Measurements from ENCODE around the gene RAET1G.
"Not testable (repeated sequence)": the region's sequence is repeated elsewhere in the genome, so short reads cannot be mapped to it uniquely, and the experiment has no call there.

Gene RAET1G

GRCh38 chr6:149935246-149935645 lies 12.3 kb upstream of the RAET1G start:
- DNase-seq (ENCODE audit: low read depth in 2 of 3, low spot score in 2 of 3): no peak

GRCh38 chr6:149934249-149935156 lies 11.6 kb upstream of the RAET1G start:
- DNase-seq (ENCODE audit: low read depth in 2 of 3, low spot score in 2 of 3): peak in 1 of 3 experiments; percentile 46

- DNase-seq (ENCODE audit: low read depth in 2 of 3, low spot score in 2 of 3): no peak
Observed at GRCh38 chr6:149933461-149933860, 10.5 kb upstream of the RAET1G start.

GRCh38 chr6:149933036-149933435 lies 10.1 kb upstream of the RAET1G start:
- DNase-seq (ENCODE audit: low read depth in 2 of 3, low spot score in 2 of 3): no peak

- DNase-seq (ENCODE audit: low read depth in 2 of 3, low spot score in 2 of 3): no peak
Observed at GRCh38 chr6:149931501-149931900, 8.6 kb upstream of the RAET1G start.

GRCh38 chr6:149929422-149929821 lies 6.5 kb upstream of the RAET1G start:
- no peak for DNase-seq (ENCODE audit: low read depth in 2 of 3, low spot score in 2 of 3)

- DNase-seq (ENCODE audit: low read depth in 2 of 3, low spot score in 2 of 3): not testable (repeated sequence)
Observed at GRCh38 chr6:149927025-149927424, 4.1 kb upstream of the RAET1G start.

- DNase-seq (ENCODE audit: low read depth in 2 of 3, low spot score in 2 of 3): peak in 2 of 3 experiments; percentile 52 to 55
Observed at GRCh38 chr6:149925974-149926777, 3.3 kb upstream of the RAET1G start.

GRCh38 chr6:149925253-149925973 lies 2.5 kb upstream of the RAET1G start:
- no peak for DNase-seq (ENCODE audit: low read depth in 2 of 3, low spot score in 2 of 3)

GRCh38 chr6:149924933-149925252 lies 2.0 kb upstream of the RAET1G start:
- no peak for DNase-seq (ENCODE audit: low read depth in 2 of 3, low spot score in 2 of 3)

GRCh38 chr6:149924206-149924932 lies 1.4 kb upstream of the RAET1G start:
- no peak for DNase-seq (ENCODE audit: low read depth in 2 of 3, low spot score in 2 of 3)

GRCh38 chr6:149923327-149923986 lies 536 bp upstream of the RAET1G start:
- no peak for DNase-seq (ENCODE audit: low read depth in 2 of 3, low spot score in 2 of 3)

GRCh38 chr6:149922091-149922490 lies 830 bp downstream of the RAET1G start:
- DNase-seq (ENCODE audit: low read depth in 2 of 3, low spot score in 2 of 3): not testable (repeated sequence)

GRCh38 chr6:149921361-149921760 lies 1.6 kb downstream of the RAET1G start:
- DNase-seq (ENCODE audit: low read depth in 2 of 3, low spot score in 2 of 3): no peak

GRCh38 chr6:149919834-149920225 lies 3.1 kb downstream of the RAET1G start:
- no peak for DNase-seq (ENCODE audit: low read depth in 2 of 3, low spot score in 2 of 3)

- not testable (repeated sequence) for DNase-seq (ENCODE audit: low read depth in 2 of 3, low spot score in 2 of 3)
Observed at GRCh38 chr6:149919126-149919833, 3.6 kb downstream of the RAET1G start.

GRCh38 chr6:149918151-149918905 lies 4.6 kb downstream of the RAET1G start:
- DNase-seq (ENCODE audit: low read depth in 2 of 3, low spot score in 2 of 3): no peak

GRCh38 chr6:149917679-149918078 lies 5.2 kb downstream of the RAET1G start:
- DNase-seq (ENCODE audit: low read depth in 2 of 3, low spot score in 2 of 3): no peak

Data from activated CD8-positive, alpha-beta memory T cell treated with anti-CD3 and anti-CD28 coated beads for 48 hours (primary cell).